Thyroid gland (tissue), 4 donors: Measurements from ENCODE around the gene DVL1. TPM values are rescaled to one million over a fixed set of nuclear protein-coding genes. Genes with fewer than 3 reads are reported as not detected.

ENCODE experiments used
- DNase-seq, 2 donors: peaks; one replicate each; pipeline ENCODE4 v3.0.0-alpha.2; 2019
- H3K27ac ChIP-seq, 3 donors: fragments of 200-600 bp; sonication (generic); 1 replicate in 2 of 3; 2 replicates in 1 of 3; pipeline ENCODE4 v1.5.1; 2016 to 2019; ENCODE audit warnings: mild to moderate bottlenecking in 1 of 3, moderate library complexity in 1 of 3
- H3K27me3 ChIP-seq: fragments of 200-600 bp; sonication (generic); one replicate; pipeline ENCODE4 v1.5.1; 2019
- H3K36me3 ChIP-seq, 2 donors: fragments of 200-600 bp; sonication (generic); one replicate each; pipeline ENCODE4 v1.5.1; 2016 to 2019
- H3K4me1 ChIP-seq, 2 donors: fragments of 200-600 bp; sonication (generic); one replicate each; pipeline ENCODE4 v1.5.1; 2017 to 2019
- H3K4me3 ChIP-seq, 3 donors: fragments of 200-600 bp; sonication (generic); replicated peaks in 1 of 3; 1 replicate in 2 of 3; 2 replicates in 1 of 3; pipeline ENCODE4 v1.5.1; 2016; ENCODE audit warnings: mild to moderate bottlenecking in 1 of 3
- H3K9me3 ChIP-seq: fragments of 200-600 bp; sonication (generic); one replicate; pipeline ENCODE4 v1.5.1; 2017
- POLR2A ChIP-seq, 2 donors: fragments of 450-650 bp; IDR thresholded peaks; one replicate each; pipeline ENCODE4 v1.6.1; 2017; ENCODE audit warnings: antibody characterized with exemption in 2 of 2, mild to moderate bottlenecking in 2 of 2, moderate library complexity in 1 of 2
- WGBS, 2 donors: methylation state at CpG; one replicate each; pipeline ENCODE4 v1.1.5; 2017; 5-methylcytosine and 5-hydroxymethylcytosine counted together
- intact Hi-C: fragments of 100-400 bp; cut with DNase I; formaldehyde crosslinking; loops from one replicate; pipeline ENCODE4 v1.15.1; 2023
- total RNA-seq, 4 donors: library from RNA; depleted of rRNA; stranded (reverse); fragments of >200 nt; gene quantifications; one replicate each; pipeline ENCODE4 v1.2.3, GENCODE V29; 2016
- TF ChIP-seq, protein P1 (sequence below), 6 experiments: fragments of 200-600 bp in 3 of 6; fragments of 450-650 bp in 3 of 6; sonication (generic) in 3 of 6; IDR thresholded peaks; one replicate each; pipeline ENCODE4 v1.5.1; 2016 to 2019; ENCODE audit warnings: antibody characterized with exemption in 6 of 6, mild to moderate bottlenecking in 2 of 6, inconsistent platforms in 1 of 6, moderate library complexity in 1 of 6

DVL1 gene
- total RNA-seq, 4 donors from 2014 or later: 46.6 to 79.4 (median 61.7) TPM

- DNase-seq: no peak
- Histone ChIP-seq H3K4me1 (peaks cover 23 to 25% of the 10 kb centered on the region in 2 donors), H3K36me3 (peaks cover 0 to 4% of the 10 kb centered on the region in 2 donors), H3K9me3 (no peaks in the 10 kb centered on the region), H3K27me3 (no peaks in the 10 kb centered on the region), H3K27ac (peak overlapping the region; percentile 81 to 98 (median 82)), H3K4me3 (peak overlapping the region; percentile 83 to 98 (median 90))
- WGBS, 2 donors: 0 to 1% methylated on average over 4 to 12 of the region's 24 CpGs
- intact Hi-C loops: loop anchor here (10.0 kb wide), 1 partner anchor 260 kb away; the partner anchor contains the start of gene C1orf159
- TF ChIP-seq, protein P1, sequence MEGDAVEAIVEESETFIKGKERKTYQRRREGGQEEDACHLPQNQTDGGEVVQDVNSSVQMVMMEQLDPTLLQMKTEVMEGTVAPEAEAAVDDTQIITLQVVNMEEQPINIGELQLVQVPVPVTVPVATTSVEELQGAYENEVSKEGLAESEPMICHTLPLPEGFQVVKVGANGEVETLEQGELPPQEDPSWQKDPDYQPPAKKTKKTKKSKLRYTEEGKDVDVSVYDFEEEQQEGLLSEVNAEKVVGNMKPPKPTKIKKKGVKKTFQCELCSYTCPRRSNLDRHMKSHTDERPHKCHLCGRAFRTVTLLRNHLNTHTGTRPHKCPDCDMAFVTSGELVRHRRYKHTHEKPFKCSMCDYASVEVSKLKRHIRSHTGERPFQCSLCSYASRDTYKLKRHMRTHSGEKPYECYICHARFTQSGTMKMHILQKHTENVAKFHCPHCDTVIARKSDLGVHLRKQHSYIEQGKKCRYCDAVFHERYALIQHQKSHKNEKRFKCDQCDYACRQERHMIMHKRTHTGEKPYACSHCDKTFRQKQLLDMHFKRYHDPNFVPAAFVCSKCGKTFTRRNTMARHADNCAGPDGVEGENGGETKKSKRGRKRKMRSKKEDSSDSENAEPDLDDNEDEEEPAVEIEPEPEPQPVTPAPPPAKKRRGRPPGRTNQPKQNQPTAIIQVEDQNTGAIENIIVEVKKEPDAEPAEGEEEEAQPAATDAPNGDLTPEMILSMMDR (IDR thresholded peaks at IDR 0.05): no peak
- TF ChIP-seq POLR2A (IDR thresholded peaks at IDR 0.05): no peak
Observed at GRCh38 chr1:1374589-1374928, 25.3 kb upstream of the DVL1 start.

GRCh38 chr1:1373815-1374588, 24.8 kb upstream of the DVL1 start:
- no peak for DNase-seq
- peaks cover 0 to 4% of the 10 kb centered on the region in 2 donors for H3K36me3 ChIP-seq
- no peaks in the 10 kb centered on the region for H3K9me3 ChIP-seq
- H3K27me3 ChIP-seq: no peaks in the 10 kb centered on the region
- 71 to 77% methylated on average over 31 of the region's 52 CpGs for WGBS, 2 donors
- TF ChIP-seq, protein P1 (IDR thresholded peaks at IDR 0.05): no peak
- no peak for TF ChIP-seq POLR2A (IDR thresholded peaks at IDR 0.05)
- intact Hi-C loops: loop anchor here (10.0 kb wide), 1 partner anchor 259 kb away; the partner anchor contains the start of gene C1orf159
- peak overlapping the region; percentile 83 to 98 (median 90) for H3K4me3 ChIP-seq
- H3K27ac ChIP-seq: peak overlapping the region in 1 of 3 donors; percentile 81
- H3K4me1 ChIP-seq: peaks cover 23 to 25% of the 10 kb centered on the region in 2 donors

GRCh38 chr1:1373051-1373814, 24.0 kb upstream of the DVL1 start:
- Histone ChIP-seq H3K27me3 (no peaks in the 10 kb centered on the region), H3K4me1 (peaks cover 23 to 25% of the 10 kb centered on the region in 2 donors), H3K9me3 (no peaks in the 10 kb centered on the region), H3K36me3 (peaks cover 0 to 4% of the 10 kb centered on the region in 2 donors), H3K27ac (no peak overlapping the region), H3K4me3 (no peak overlapping the region)
- intact Hi-C loops: loop anchor here (10.0 kb wide), 1 partner anchor 258 kb away; the partner anchor contains the start of gene C1orf159
- 90% methylated on average over 13 to 23 of the region's 26 CpGs for WGBS, 2 donors
- no peak for DNase-seq
- TF ChIP-seq, protein P1 (IDR thresholded peaks at IDR 0.05): no peak
- TF ChIP-seq POLR2A (IDR thresholded peaks at IDR 0.05): no peak

GRCh38 chr1:1371746-1372711, 22.8 kb upstream of the DVL1 start:
- DNase-seq: peak; percentile 66 to 68

More at GRCh38 chr1:1371746-1372711, 22.8 kb upstream of the DVL1 start:
- Histone ChIP-seq H3K27ac (no peak overlapping the region), H3K9me3 (no peaks in the 10 kb centered on the region), H3K27me3 (no peaks in the 10 kb centered on the region), H3K4me3 (no peak overlapping the region), H3K4me1 (peaks cover 23 to 25% of the 10 kb centered on the region in 2 donors), H3K36me3 (peaks cover 0 to 4% of the 10 kb centered on the region in 2 donors)
- intact Hi-C loops: loop anchor here (10.0 kb wide), 1 partner anchor 257 kb away; the partner anchor contains the start of gene C1orf159
- 29 to 39% methylated on average over 12 to 14 of the region's 26 CpGs for WGBS, 2 donors
- TF ChIP-seq, protein P1 (IDR thresholded peaks at IDR 0.05): peak; percentile 76 to 96 (median 86)
- TF ChIP-seq POLR2A (IDR thresholded peaks at IDR 0.05): no peak
